GM19468 (cell line): ENCODE results near the gene ZFP57.

Experiments
- ATAC-seq: cut with Tn5 transposase; IDR thresholded peaks from one replicate; pipeline ENCODE4 v1.9.1; 2021; ENCODE audit warnings: mild to moderate bottlenecking, moderate library complexity, moderate number of reproducible peaks; ENCODE audit not compliant: unreplicated experiment; ENCODE audit errors: extremely low read depth

ZFP57 gene

DNA sequence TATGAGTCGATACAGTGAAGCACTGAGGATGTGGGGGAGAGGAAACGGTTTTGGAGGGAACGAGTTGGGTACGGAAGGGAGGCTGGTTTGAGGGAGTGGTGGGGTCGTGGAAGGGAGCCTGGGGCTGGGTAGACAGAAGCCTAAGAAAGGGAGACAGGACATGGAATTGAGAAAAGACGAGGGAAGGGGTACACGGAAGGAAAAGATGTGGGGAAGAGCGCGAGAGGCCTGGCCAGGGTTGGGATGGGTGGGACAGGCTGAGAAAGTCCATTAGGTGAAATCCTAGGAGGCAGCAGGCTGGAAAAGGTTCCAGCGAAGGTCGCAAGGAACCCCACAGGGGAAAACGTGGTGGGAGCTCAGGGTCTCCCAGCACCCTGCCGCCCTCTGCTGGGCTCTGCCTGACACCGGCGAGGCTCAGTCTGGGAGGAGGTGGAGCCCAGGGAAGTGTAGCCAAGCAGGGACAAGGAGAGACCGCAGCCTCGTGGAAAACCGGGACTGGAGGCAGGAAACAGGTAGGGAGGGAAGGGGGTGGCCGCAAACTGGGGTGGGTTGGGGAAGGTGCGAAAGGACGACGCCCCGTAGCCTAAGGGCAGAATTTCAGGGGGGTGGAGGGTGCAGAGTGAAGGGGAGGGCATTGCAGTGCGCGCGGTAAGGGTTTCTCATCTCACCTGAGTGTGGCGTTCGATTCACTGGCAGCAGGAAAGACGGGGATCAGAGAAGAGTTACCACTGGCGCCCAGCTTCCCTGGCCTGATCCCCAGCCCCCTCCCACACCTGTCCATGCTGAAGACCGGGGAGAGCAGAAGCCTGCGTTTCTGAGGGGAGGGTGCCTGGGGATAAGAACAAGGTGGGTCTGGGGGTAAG lies 52.3 kb downstream of the ZFP57 start:
- ATAC-seq: no peak

DNA sequence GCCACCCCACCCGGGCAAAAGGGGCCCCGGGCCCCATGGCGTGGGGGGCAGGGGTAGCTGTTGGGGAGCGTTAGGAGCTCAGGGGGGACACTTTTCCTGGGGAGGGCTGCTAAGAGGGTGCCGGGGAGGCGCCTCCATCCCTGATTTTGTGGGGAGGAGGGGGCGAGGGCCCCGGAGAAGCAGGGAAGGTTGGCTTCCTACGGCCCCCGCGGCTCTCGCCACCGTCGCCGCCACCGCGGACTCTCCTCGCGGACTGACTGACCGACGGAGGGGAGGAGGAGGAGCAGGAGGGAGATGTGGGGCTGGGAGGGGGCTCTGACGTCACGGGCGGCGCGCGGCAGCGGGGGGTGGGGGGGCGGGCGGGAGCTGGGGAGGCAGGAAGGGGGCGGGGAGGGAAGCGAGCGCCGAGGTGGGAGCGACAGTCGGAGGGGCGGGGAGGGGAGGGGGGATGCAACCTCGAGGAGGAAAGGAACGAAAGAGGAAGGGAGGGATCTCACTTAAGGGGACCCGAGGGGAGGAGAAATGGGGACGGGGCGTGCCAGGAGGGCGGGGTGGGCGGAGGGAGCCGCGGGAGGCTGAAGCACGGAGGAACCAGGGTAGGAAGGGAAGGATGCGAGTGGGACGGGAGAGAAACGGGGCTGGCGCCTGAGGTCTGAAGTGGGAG lies 53.1 kb downstream of the ZFP57 start:
- no peak for ATAC-seq

DNA sequence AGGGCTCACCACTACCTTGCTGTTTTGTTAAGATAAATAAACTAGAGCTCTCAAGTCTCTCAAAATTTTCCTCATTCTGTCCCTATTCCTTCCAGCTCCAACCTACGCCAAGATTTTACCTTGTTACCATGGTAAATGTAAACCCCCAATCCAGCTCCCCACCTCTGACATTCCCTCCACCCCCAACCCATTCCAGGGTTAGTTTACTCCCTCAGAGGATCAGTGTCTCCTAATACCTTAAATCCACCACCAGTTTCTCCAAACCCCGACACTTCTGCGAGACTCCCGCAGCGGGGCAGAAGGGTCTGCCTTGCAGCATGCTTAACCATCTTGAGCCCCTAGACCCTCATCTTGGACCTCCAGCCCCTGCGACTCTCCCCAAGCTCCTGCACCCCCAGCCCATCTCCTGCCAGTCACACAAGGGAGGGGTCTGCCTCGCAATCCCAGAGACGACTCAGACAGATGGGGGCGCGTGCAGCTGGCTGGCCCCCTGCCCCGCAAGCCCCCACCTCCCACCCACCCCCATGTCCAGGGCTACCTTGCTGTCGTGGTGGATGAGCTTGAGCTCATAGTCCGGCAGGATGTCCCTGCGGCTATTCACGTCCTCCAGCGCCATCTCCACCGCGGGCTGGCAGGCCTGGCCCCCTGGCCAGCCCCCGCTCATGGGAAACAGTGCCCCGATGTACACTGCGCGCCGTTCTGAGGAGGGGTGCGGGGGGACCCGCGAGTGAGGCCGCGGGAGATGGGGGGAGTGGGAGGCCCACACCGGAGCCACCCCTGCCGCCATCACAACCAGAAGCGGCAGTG lies 53.8 kb downstream of the ZFP57 start:
- no peak for ATAC-seq

DNA sequence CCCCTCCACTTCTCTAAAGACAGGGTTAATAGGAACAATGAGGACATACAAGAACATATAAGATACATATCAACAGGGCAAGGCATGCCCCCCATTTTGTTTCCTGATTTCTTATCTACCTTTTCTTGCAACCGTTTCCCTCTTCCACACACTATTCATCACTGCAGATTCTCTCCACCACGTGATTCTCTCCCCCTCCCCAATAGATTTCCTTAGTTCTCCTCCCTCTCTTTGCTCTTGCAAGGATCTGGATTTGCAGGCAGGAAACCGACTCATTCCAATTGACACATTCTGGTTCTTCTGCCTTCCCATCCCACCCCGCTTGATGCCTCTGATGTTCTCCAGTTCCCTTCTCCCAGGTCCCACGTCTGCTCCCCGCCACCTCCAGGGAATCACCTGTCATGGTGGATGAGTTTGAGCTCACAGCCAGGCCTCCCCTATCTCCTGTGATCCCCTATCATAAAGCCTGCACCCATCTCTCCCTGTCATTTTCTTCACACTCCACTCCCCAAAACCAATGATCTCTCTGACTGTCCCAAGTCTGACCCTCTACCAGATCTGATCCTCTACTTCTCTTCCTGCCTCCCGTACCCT lies 55.5 kb downstream of the ZFP57 start:
- ATAC-seq: no peak

DNA sequence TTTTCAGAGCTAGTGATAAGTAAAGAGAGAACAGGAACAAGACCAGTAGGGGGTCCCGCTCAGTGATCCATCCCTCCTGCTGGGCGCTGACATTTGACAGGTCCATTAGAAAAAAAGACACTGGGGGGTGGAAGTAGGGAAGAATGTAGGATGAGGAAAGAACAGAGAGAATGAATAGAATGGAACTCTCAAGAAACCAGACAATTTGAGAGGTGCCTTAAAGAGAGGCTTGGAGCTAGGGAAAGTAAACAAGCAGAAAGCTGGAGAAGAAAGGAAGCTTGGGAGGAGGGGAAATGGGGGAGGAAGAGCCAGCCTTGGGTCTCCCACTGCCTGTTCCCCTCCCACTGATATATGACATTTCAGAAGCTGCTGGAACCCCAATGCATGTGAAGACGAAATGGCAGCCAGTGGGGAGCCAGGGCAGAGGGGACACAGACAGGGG lies 56.4 kb downstream of the ZFP57 start:
- ATAC-seq: no peak
